Measurements from ENCODE around the gene HOMER1.

- TF ChIP-seq CTCF (IDR thresholded peaks at IDR 0.05) (no peak), POLR2A (IDR thresholded peaks at IDR 0.05) (no peak), EP300 (IDR thresholded peaks at IDR 0.05) (no peak)
These were observed 628 bp downstream of the HOMER1 start for GRCh38 chr5:79513308-79513703.
